NCI-H82 treated with DMSO at 0.1 percent for 48 hours (cell line): ENCODE data around the gene C8A.

Experiments
- DNase-seq: peaks from one replicate; lab custom pipeline; 2025; ENCODE audit not compliant: unreplicated experiment; lab: John Stamatoyannopoulos, UW

C8A gene

DNA sequence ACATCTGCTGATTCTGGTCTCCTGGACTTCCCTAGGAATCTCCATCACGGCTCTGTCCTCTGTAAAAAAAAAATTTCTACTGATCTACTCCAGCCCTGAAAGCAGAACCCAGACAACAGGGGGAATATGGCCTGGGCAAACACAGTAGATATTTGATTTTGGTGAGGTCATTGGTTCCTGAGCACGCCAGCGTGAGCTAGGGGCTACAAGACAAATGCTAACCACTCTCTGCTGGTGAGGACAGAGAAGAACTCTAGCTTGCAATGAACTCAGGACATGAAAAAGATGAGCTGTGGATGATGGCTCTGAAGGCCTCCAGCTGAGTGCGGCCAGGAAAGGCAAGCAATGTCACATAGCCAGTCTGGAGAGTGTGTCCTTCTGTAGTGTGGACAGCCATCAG is 18.2 kb upstream of the C8A start:
- no peak for DNase-seq

DNA sequence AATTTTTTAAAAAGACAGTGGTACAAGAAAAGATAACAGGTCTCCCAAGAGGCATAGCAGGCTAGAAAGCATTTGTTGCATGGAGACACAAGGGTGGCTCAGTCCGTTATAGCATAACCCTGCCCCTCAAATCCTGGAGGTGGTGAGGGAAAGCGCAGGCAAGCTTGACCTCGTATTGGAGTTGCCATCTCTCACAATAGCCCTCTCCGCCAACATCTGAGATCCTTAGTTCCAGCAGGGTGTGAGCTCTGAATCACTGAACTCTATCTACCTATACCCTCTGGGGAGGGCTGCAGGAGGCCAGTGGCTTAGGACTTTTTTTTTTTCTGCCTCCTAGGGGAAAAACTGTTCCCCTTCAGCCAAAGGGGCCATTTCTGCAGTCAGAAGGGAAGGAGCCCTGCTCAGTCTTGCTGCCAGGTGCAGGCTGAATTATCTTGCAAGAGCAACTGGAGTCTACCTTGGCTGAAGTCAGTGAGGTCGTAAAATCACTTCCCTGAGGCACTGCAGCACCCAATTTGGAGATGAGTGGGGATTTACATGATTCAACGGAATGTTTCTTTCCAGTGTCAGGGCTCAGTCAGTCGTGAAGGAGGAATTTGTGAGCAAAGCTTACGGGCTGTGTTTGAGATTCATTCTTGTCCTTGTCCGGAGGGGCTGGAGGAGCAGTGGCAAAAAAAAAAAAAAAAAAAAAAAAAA is 17.2 kb upstream of the C8A start:
- DNase-seq: no peak

DNA sequence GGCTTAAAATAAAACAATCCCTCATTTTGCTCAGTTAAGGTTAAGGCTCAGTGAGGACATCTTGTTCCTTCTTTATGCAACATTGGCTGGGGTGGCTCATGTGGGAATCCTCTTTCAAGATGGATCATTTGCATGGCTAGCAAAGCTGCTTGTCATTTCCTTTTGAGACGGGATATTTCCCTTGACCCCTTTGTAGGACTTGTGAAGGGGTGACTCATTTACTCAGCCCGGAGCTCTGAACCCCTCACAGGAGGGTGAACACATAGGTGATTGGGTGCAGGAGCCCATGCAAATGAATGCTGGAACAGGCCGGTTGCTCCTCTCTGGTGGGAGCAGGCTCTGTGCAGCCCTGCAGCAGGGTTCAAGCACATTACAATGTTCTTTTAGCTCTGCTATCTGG is 15.8 kb upstream of the C8A start:
- DNase-seq: no peak

DNA sequence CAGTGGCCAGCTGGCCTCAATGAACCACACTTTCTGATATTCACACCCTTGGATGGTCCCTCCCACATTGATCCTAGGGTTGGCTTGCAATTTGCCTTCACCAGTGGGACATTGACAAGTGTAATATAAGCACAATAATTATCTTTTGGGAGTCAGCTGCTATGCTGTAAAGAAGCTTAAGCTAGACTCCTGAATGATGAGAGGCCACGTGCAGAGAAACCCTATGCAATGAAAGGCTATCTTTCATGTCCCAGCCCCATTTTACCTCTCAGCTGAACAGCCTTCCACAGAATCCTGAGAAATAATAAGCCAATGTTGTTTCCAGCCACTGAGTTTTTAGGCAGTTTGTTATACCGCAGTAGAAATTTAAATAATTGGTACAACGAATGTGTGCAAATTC is 11.1 kb upstream of the C8A start:
- DNase-seq: no peak

DNA sequence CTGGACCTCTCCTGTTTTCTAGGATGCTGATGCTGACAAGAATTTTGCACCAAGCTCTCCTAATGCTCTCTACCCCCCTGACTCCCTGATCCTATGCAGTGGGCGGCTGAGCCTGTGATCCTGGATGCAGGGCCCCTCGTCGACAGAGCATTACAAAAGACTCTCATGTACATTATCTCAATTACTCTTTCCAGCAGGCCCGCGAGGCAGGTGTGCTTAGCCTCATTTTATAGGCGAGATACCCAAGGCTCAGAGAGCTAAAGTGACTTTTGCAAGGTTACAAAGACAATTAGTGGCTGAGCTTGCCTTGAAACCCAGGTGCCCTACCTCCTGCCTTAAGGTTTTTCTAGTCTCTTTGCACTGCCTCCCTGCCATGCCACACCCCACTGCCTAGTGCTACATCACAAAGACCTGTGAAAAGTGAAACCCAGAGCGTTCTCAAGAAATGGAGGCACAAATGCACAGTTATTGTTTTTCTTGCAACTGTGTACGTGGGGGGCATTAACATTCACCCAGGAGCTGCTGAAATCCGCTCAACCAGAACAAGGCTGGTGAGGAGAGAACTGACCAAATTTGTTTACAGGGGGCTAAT is 10.0 kb upstream of the C8A start:
- no peak for DNase-seq

DNA sequence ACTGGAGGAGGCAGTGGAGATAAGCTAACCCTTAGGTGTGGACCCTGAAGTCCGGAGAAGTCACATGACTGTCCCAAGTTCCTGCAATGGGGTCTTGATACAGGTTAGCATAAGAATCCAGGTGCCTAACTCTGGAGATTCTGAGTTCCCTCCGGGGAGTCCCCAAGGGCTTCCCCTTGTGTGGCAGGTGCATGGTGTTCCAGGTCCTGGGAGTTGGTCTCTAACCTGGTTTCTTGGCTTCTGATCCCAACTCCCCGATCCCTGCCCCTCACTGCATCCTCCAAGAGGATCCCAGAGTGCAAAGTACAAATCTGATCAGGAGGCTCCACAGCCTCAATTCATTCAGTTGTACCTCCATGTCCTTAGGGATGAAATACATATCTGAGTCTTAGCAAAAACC is 9.3 kb upstream of the C8A start:
- DNase-seq: no peak

DNA sequence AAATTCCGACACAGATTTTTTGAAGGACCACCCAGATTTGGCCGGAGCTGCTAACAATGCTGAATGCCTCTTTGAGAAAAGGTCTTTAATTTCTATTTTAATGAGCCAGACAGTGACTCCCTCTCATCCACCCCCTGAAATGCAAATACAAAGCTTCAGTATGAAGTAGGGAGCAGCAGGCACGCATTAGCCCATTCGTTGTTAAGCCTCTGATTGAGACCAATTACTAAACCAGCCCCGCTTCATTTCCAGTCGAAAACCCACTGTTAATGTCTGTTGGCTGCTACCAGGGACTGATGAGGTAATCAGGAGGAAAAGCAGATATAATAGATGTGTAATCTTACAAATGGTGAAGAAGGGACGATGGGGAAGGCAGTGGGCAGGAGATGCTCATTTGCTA is 4.8 kb upstream of the C8A start:
- no peak for DNase-seq

DNA sequence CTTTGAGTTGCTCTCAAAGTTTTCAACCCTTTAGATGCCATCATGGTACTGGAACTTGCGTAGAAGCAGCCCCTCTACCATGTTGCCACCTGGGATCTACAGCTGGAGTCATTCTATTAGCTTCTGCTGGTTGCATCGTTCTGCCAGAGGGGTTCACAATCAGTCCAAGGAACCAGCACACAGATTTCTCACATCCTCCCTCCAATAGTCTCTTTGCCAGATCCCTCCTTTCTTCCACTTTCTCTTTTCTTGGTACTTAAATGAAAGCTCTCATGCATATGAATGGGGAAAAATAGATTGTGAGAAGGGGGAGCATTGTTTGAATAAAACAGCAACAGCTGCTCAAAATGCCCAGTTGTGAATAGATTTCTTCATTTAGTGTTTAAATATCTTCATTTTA is 4.2 kb upstream of the C8A start:
- no peak for DNase-seq

DNA sequence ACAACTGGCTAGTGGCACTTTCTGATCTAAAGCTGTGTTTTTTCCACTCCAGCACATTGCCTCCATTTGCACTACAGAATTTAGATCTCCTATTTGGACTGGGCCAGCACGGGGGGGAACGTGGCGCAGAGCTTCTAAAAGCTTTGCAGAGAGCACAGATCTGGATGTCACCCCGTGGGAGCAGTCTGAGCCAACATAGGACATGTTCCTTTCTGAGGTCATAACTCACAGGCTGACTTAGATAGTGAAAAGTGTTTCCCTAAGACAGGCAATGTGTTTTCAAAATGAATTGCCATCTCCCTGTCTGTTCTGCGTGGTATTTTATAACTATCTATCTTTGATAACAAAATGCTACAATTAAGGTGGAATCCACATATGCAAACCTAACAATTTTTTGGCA is 3.7 kb upstream of the C8A start:
- DNase-seq: no peak

DNA sequence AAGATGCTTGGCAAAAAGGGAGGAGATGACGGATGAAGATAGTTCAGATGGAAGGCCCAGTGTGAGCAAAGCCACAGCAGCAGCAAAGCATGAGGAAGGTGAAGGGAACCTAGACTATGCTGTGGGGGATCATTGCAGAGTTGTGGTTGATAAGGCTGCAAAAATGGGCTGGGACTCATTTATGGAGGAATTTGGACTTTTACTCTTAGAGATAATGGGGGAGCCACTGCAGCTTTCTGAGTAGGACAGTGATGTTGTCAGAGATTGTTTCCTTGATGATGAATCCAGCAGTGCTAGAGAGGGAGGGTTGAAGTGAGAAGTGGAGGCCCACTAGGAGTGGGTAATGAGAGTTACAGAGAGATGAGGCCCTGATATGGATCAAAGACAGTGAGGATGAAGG is 2.1 kb upstream of the C8A start:
- DNase-seq: no peak

DNA sequence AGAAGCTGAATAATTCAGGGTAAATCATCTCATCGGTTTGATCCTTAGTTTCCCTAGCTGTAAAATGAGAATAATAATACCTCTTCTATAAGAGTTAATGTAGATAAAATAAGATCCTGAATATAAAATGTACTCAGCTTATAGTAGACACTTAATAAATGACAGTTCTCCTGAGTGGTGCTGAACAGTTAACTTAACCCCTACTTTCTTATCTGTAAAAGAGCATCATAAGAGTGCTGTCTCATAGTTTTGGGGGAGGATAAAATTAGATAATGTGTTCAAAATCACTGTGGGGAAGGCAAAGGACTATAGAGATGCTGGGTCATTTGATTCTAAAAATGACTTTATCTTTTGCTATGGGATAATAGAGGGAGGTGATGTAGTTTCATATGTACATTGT is 593 bp downstream of the C8A start:
- DNase-seq: no peak

DNA sequence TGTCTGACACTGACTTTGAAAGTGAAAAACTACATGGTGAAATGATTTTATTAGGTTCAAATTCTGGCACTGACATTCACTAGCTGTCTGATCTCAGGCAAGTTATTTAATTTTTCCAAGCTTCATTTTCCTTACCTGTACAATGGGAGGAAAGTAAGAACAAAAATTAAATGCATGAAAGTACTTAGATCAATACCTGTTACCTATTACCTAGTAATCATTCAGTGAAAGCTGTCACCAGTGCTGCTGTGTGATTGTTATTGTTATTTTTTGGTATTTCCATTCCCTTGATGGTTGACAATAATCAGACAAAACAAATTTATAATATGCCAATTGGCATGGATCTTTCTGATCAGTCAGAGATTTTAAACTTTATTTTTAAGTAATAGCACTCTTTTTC is 1.6 kb downstream of the C8A start:
- DNase-seq: no peak

DNA sequence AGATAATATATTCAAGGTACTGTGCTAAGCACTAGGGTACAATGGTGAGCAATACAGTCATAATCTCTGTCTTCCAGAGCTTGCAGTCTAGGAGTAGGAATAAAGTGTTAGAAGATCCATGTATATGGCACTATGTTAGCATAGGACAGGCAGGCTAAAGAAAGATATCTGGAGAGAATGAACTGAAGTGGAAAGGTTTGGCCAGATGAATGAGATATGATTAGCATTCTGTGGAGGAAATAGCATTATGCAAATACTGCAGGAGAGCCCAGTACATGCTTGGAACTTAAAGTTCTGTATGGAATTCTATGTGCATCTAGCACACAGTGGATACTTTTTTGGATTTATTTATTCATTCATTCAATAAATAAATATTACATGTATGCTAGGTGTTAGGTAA is 4.7 kb downstream of the C8A start:
- DNase-seq: no peak

DNA sequence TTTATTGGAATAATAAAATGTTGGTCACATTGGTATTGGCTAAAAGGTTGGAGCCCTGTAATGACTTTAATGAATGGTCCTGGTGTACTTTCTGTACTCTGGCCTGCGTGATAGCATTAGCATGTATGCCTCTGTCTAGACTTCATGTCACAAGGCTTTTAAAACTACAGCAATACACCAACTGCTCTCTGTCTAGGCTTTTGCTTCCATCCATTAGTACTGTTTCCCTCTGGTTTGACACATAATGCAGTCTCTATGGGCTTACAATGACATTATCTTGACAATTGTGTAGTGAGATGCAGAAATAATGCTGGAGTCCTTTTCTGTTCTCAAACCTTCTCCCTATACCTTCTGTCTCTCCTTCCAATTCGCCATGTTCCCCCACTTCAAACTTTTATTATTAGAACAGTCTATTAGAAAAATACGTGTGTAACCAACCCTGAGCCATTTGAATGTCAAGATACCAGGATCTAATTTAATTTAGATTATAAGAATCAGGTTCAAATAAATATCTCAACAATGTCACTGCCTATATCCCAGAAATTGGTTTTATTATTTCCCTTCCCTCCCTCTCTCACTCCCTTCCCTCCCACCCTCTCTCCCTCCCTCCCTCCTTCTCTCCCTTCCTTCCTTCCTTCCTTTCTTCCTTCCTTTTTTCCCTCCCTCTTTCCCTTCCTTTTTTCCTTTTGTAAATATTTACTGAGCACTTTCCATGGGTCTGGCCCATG is 8.8 kb downstream of the C8A start:
- no peak for DNase-seq

DNA sequence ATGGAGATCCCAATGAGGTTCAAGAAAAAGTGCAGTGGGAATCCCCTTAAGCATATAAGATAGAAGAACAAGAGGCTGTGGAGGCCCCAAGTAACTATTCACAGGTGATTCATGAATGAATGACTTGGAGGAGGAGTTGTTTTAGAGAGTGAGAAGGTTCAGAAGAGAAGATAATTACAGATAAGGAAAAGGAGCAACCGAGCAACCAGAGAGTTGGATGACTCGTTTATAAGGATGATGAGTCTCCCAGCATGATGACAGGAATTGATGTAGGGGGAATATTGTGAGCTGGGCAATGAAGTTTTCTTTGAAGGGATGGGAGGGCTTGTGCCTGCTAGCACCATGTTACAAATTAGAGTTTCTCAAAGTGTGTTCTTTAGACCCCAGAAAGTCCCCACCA is 9.8 kb downstream of the C8A start:
- no peak for DNase-seq

DNA sequence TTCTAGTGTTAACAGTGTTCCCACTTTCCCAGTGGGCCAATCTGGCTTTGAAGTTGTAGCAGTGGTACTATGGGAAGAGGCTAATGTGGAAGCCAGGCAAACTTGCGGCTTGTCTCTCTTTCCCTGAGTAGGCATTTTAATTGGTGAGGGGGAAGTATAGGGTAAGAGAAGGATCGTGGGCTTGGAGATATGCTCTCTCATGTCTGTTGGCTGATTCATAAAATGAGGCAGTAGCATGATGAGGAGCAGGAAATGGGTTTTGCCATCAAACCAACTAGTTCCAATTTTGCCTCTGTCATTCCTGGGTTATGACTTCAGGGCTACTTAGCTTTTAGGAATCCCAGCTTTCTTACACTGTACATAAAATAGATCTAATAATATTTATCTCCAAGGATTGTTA is 12.1 kb downstream of the C8A start:
- DNase-seq: no peak

DNA sequence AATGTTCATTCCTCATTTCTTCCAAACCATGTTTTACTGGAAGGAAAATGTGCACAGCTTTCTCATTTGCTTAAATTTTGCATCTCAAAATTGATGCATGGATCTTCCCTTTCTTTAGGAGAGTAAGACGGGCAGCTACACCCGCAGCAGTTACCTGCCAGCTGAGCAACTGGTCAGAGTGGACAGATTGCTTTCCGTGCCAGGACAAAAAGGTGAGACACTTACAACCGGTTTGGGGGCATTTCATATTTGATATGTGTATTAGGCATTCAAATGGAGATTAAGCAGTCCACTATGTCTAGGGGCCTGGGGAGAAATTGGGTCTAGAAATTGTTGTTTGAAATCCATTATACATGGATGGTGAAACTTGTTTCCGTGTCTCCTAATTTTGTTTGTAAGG is 12.9 kb downstream of the C8A start:
- DNase-seq: no peak

DNA sequence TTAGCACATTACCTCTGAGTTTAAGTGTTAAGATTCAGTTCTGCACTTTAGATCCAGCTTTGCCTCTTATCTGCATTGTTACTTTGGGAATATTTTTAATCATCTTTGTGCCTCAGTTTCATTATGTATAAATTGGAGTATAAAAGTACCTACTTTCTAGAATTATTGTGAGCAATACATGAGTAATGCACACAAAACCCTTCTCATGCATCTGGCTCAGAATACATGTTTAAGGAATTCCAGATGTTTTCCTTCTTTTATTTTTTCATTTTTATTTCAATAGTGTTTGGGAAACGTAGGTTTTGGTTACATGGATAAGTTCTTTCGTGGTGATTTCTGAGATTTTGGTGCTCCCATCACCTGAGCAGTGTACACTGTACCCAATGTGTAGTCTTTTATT is 14.2 kb downstream of the C8A start:
- DNase-seq: no peak

DNA sequence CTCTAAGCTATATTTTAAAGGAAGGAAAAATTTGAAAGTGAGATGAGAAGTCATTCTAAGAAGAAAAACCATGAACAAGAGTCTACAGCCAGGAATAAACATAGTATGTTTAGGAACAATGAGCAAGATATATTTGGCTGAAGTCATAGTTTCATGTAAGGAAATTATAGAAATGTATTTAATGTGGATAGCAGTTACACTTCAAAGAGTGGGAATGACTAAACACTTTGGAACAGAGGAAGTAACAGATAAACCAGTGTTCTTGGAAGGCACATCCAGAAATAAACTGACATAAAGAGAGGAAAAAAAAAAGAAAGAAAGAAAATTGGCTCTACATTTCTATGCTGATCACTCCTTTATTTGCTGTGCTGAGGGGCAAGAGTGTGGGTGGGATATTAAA is 18.0 kb downstream of the C8A start:
- no peak for DNase-seq

DNA sequence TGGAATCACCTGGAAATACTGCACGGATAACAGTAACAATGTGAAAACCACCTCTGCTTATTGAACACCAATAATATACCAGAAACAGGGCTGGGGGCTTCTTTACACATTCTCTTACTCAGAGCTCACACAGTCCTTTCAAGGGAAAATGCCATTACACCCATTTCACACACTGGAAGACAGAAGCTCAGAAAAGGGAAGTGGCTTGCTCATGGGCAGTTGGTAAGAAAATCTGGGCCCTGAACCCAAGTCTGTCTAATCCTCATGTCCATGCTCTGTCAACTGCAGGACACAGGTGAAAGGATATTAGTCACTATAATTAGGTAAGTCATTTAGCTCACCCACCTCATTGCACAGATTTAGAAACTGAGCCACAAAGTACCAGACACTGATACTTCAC is 18.6 kb downstream of the C8A start:
- no peak for DNase-seq

DNA sequence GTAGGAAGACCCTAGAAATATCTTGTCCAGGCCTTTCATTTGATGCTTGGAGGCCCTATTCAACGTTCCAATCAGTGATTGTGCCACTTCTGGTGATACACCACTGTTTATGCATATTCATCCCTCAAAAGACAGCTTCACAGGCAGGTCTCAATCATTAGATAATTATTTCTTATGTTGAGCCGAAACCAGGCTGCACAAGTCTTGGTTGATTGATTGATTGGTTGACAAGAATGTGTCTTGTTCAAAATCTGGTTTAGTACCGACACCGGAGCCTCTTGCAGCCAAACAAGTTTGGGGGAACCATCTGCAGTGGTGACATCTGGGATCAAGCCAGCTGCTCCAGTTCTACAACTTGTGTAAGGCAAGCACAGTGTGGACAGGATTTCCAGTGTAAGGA is 20.1 kb downstream of the C8A start:
- DNase-seq: no peak

DNA sequence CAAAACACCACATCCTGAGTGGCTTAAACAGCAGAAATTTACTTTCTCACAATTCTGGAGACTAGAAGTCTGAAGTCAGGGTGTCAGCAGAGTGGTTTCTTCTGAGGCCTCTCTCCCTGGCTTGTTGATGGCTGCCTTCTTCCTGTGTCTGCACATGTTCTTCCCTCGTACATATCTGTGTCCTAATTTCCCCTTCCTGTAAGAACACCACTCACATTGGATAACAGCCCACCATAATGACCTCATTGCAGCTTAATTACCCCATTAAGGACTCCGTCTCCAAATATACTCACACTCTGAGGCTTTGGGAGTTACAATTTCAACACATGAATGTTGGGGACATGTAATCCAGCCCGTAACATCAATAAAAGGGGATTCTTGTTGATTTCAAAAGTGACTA is 23.4 kb downstream of the C8A start:
- no peak for DNase-seq

DNA sequence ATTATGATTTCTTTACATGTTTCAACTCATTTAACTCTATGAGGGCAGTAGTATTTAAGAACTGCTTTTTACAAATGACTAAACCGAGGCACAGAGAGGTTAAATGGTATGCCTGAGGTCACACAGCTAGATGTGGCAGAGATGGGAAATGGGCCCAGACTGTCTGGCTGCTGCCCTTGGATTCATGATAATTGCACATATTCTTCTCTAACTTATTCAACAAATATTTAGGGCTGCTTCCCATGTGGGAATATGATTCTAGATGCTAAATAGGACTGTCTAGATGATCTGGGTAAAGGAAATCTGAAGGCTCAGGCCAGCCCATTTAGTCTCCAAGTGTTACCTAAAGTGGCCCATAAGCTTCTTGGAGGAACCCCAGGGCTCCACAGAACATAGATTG is 26.2 kb downstream of the C8A start:
- DNase-seq: no peak
